ENCODE results near the gene GPBP1L1.

Gene GPBP1L1

GRCh38 chr1:45630429-45630828, 55.9 kb downstream of the GPBP1L1 start:
- Histone ChIP-seq H3K27ac (no peak overlapping the region), H3K9ac (ENCODE audit: insufficient read length) (no peak overlapping the region), H3K4me3 (no peak overlapping the region), H3K36me3 (ENCODE audit: insufficient read depth, low read length) (peaks cover 78% of the 10 kb centered on the region), H3K9me3 (ENCODE audit: low read depth, low read length) (no peaks in the 10 kb centered on the region; the same call in 1 of the 2 replicates)
- TF ChIP-seq POLR2AphosphoS5 (IDR thresholded peaks at IDR 0.05; ENCODE audit: borderline replicate concordance, low read depth, low read length) (no peak), FOXP2 (optimal IDR thresholded peaks at IDR 0.05; ENCODE audit: control extremely low read depth, extremely low read length, insufficient read depth) (no peak), EZH2 (IDR thresholded peaks at IDR 0.05) (no peak)
- no peak for DNase-seq (ENCODE audit: low read depth, low spot score)

- Histone ChIP-seq H3K4me3 (no peak overlapping the region), H3K9me3 (ENCODE audit: low read depth, low read length) (no peaks in the 10 kb centered on the region; the same call in 1 of the 2 replicates), H3K9ac (ENCODE audit: insufficient read length) (no peak overlapping the region), H3K36me3 (ENCODE audit: insufficient read depth, low read length) (peaks cover 66% of the 10 kb centered on the region), H3K27ac (no peak overlapping the region)
- TF ChIP-seq FOXP2 (optimal IDR thresholded peaks at IDR 0.05; ENCODE audit: control extremely low read depth, extremely low read length, insufficient read depth) (no peak), POLR2AphosphoS5 (IDR thresholded peaks at IDR 0.05; ENCODE audit: borderline replicate concordance, low read depth, low read length) (no peak), EZH2 (IDR thresholded peaks at IDR 0.05) (no peak)
- no peak for DNase-seq (ENCODE audit: low read depth, low spot score)
Observed at GRCh38 chr1:45629035-45629434, 57.3 kb downstream of the GPBP1L1 start.

DNA sequence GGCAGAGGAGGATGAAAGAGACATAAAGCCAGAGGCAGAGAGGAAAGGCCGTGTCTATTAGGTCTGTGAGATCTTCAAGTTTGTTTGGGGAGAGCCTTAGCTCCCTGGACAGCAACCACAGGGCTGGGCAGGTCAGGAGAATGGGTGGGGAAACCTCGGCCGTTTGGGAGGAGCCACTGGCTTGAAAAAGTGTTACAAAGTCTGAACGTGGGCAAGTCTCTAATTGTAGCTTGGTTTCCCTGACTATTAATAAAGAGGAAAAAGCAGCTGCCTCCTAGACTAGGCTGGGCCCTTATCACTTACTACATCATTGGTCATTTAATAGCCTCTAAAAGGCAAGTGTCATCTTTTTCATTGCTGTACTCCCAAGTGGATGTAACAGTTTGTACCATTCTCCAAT, 62.4 kb downstream of the GPBP1L1 start, which contains the start of gene CCDC17:
CCDC17 (minus strand) TSS at position 83 of the 400 bp plus-strand sequence. CDS start 145 bp downstream, outside the sequence.
- peaks cover 19% of the 10 kb centered on the region for H3K36me3 ChIP-seq (ENCODE audit: insufficient read depth, low read length)

DNA sequence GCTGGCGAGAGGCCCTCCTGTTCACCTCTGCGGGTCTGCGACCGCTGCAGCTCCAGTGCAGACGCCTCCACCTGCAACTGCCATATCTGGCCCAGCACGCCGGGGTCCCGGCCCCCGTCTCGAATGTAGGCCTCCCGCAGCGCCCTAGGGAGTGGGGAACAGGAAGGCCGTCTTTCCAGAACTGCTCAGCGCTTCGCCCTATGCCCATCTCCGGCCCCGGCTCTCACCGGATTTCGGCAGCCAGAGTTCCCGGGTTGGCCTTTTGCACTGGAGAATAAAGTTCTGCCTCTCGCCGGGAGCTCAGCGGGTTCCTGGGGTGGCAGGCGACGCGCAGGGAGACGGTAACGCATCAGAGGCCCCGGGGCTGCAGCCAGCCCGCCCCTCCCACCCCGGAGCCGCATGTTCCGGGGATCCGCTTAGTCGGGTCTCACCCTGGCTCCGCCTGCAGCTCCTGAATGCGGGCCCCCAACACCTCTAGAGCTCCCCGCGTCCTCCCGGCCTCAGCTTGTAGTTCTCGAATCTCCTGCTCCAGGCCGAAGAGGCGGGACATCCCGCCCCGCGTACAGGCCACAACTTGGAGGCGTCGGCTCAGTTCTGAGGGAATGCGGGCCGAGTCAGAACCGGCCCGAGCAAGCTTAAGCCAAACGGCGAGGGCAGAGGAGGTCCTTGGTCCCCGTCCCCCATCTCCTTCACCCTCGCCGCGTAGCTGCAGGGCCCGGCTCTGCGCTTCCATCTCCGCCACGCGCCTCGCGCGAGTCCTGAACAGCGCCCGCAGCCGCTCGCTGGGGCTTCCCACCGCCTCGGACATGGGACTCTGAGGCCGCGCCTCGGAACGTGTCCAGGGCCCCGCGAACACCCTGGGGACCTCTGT, 63.6 kb downstream of the GPBP1L1 start:
- peaks cover 17% of the 10 kb centered on the region for H3K36me3 ChIP-seq (ENCODE audit: insufficient read depth, low read length)
- H3K9ac ChIP-seq (ENCODE audit: insufficient read length) = no peak overlapping the region
- no peak for DNase-seq (ENCODE audit: low read depth, low spot score)
- H3K27ac ChIP-seq = no peak overlapping the region
- H3K9me3 ChIP-seq (ENCODE audit: low read depth, low read length) = no peaks in the 10 kb centered on the region; the same call in 1 of the 2 replicates
- TF ChIP-seq POLR2AphosphoS5 (IDR thresholded peaks at IDR 0.05; ENCODE audit: borderline replicate concordance, low read depth, low read length) (no peak), EZH2 (IDR thresholded peaks at IDR 0.05) (no peak), FOXP2 (optimal IDR thresholded peaks at IDR 0.05; ENCODE audit: control extremely low read depth, extremely low read length, insufficient read depth) (no peak)
- no peak overlapping the region for H3K4me3 ChIP-seq

More for the DNA sequence above, 62.4 kb downstream of the GPBP1L1 start, which contains the start of gene CCDC17:
- H3K9ac ChIP-seq (ENCODE audit: insufficient read length) = no peak within 1 kb of the TSS
- no peak for TF ChIP-seq FOXP2 (optimal IDR thresholded peaks at IDR 0.05; ENCODE audit: control extremely low read depth, extremely low read length, insufficient read depth)
- no peak for TF ChIP-seq EZH2 (IDR thresholded peaks at IDR 0.05)
- no peak for TF ChIP-seq POLR2AphosphoS5 (IDR thresholded peaks at IDR 0.05; ENCODE audit: borderline replicate concordance, low read depth, low read length)
- H3K27ac ChIP-seq = peak within 1 kb of the TSS; percentile 35
- DNase-seq (ENCODE audit: low read depth, low spot score) = no peak
- H3K4me3 ChIP-seq = no peak within 1 kb of the TSS
- H3K9me3 ChIP-seq (ENCODE audit: low read depth, low read length) = no peaks in the 10 kb centered on the region; the same call in 1 of the 2 replicates

DNA sequence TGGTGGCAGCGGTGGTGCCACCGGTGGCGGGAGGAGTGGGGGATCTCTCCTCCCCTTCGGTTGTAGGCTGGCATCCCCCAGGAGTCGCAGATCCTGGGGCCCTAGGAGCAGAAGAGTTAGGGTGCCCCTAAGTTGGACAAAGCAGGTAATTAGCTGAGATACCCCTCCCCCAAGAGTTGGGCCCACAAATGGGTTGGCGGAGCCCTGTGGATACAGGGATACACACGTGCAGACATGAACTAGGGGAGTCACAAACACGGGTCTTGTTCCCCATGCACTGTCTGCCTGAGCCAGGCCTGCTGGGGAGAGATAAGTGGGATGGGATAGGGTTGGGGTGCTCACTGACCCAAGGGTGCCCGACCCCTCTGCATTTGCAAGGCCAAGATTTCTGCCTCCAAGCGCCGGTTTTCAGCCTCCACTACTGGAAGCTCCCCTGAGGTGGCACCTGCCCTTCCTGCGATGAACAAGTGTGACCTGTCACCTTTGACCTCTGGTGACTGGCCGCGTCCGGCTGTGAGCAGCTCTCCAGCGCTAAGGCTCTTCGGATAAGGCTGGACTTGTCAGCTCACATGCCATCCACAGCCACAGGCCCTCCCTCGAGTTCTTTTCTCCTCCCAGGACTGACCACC, 64.3 kb downstream of the GPBP1L1 start:
- no peak overlapping the region for H3K27ac ChIP-seq
- no peaks in the 10 kb centered on the region for H3K9me3 ChIP-seq (ENCODE audit: low read depth, low read length)
- H3K4me3 ChIP-seq = no peak overlapping the region
- TF ChIP-seq FOXP2 (optimal IDR thresholded peaks at IDR 0.05; ENCODE audit: control extremely low read depth, extremely low read length, insufficient read depth) (no peak), POLR2AphosphoS5 (IDR thresholded peaks at IDR 0.05; ENCODE audit: borderline replicate concordance, low read depth, low read length) (no peak), EZH2 (IDR thresholded peaks at IDR 0.05) (no peak)
- DNase-seq (ENCODE audit: low read depth, low spot score) = no peak
- peaks cover 18% of the 10 kb centered on the region for H3K36me3 ChIP-seq (ENCODE audit: insufficient read depth, low read length)
- no peak overlapping the region for H3K9ac ChIP-seq (ENCODE audit: insufficient read length)

DNA sequence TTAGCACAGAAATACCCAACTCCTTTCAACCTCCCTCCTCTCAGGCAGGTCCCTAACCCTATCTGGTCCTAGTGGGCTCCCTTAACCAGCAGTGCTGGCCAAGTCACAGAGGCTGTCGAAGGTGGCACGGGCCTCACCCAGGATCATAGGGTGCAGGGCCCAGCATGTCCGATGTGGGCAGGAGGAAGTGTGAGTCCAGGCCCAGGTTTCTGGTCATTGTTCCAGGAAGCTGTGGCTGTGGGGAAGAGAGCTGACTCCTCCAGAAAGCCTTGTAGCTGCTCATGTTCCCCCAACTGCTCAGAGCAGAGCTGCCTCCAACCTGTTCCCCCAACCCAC, 64.9 kb downstream of the GPBP1L1 start:
- Histone ChIP-seq H3K36me3 (ENCODE audit: insufficient read depth, low read length) (peaks cover 23% of the 10 kb centered on the region), H3K4me3 (no peak overlapping the region)
- DNase-seq (ENCODE audit: low read depth, low spot score) = no peak

GRCh38 chr1:45620588-45621500, 65.5 kb downstream of the GPBP1L1 start:
- H3K27ac ChIP-seq = 0 out of 2 replicates have a peak overlapping the region, but pooled peaks have one; percentile 44

More for the DNA sequence above, 64.9 kb downstream of the GPBP1L1 start:
- TF ChIP-seq EZH2 (IDR thresholded peaks at IDR 0.05) (no peak), FOXP2 (optimal IDR thresholded peaks at IDR 0.05; ENCODE audit: control extremely low read depth, extremely low read length, insufficient read depth) (no peak), POLR2AphosphoS5 (IDR thresholded peaks at IDR 0.05; ENCODE audit: borderline replicate concordance, low read depth, low read length) (no peak)
- H3K9me3 ChIP-seq (ENCODE audit: low read depth, low read length) = no peaks in the 10 kb centered on the region
- H3K27ac ChIP-seq = no peak overlapping the region
- H3K9ac ChIP-seq (ENCODE audit: insufficient read length) = no peak overlapping the region

More at GRCh38 chr1:45620588-45621500, 65.5 kb downstream of the GPBP1L1 start:
- no peak; the same call in 1 of the 2 replicates for TF ChIP-seq POLR2AphosphoS5 (IDR thresholded peaks at IDR 0.05; ENCODE audit: borderline replicate concordance, low read depth, low read length)
- no peak for TF ChIP-seq FOXP2 (optimal IDR thresholded peaks at IDR 0.05; ENCODE audit: control extremely low read depth, extremely low read length, insufficient read depth)
- TF ChIP-seq EZH2 (IDR thresholded peaks at IDR 0.05) = no peak
- H3K9ac ChIP-seq (ENCODE audit: insufficient read length) = no peak overlapping the region
- peaks cover 29% of the 10 kb centered on the region for H3K36me3 ChIP-seq (ENCODE audit: insufficient read depth, low read length)
- H3K9me3 ChIP-seq (ENCODE audit: low read depth, low read length) = no peaks in the 10 kb centered on the region
- H3K4me3 ChIP-seq = no peak overlapping the region
- DNase-seq (ENCODE audit: low read depth, low spot score) = no peak
